GM19438 (cell line): Measurements from ENCODE around the gene PFAS.

Experiments used
- ATAC-seq: cut with Tn5 transposase; IDR thresholded peaks from one replicate; pipeline ENCODE4 v1.9.1; 2021; ENCODE audit warnings: low read depth; ENCODE audit not compliant: unreplicated experiment

The PFAS gene

GRCh38 chr17:8300226-8300625, 51.1 kb downstream of the PFAS start:
- ATAC-seq, result no peak

DNA sequence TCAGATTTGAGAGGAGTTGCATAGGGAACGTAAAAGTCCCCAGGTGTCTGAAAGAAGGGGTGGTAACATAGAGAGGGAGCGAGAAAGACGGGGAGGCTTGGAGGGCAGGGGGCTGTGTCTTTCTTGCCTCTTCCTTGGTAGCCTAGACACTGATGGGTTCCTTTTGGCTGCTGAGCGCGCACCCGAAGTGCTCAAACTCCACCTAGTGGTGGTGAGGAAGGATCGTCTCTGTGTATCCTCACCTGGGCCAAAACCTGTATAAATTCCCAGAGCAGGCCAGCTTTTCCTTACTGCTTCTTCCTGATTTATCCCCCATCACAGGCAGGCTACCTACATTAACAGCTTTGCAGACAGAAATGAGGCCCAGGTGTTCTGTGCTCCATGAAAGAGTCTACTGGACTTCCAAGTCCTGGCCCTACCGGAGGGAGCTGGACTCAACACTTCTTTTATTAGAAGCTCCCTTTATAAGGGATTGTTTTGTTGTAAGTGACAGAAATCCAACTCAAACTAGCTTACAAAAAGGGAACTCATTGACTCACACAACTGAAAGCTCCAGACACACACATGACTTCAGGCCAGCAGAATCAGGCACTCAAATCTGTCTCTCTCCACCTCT, 51.6 kb downstream of the PFAS start:
- no peak for ATAC-seq

GRCh38 chr17:8310601-8311123, 61.6 kb downstream of the PFAS start:
- ATAC-seq, result no peak

- ATAC-seq, result no peak
Observed at GRCh38 chr17:8311131-8311790, 62.2 kb downstream of the PFAS start.

- ATAC-seq, result no peak
Observed at GRCh38 chr17:8312251-8312650, 63.2 kb downstream of the PFAS start.

GRCh38 chr17:8312726-8313600, 63.9 kb downstream of the PFAS start:
- ATAC-seq, result no peak

- ATAC-seq, result no peak
Observed at GRCh38 chr17:8314797-8315763, 66.0 kb downstream of the PFAS start.

- no peak for ATAC-seq
Observed at GRCh38 chr17:8315764-8316217, 66.7 kb downstream of the PFAS start.

DNA sequence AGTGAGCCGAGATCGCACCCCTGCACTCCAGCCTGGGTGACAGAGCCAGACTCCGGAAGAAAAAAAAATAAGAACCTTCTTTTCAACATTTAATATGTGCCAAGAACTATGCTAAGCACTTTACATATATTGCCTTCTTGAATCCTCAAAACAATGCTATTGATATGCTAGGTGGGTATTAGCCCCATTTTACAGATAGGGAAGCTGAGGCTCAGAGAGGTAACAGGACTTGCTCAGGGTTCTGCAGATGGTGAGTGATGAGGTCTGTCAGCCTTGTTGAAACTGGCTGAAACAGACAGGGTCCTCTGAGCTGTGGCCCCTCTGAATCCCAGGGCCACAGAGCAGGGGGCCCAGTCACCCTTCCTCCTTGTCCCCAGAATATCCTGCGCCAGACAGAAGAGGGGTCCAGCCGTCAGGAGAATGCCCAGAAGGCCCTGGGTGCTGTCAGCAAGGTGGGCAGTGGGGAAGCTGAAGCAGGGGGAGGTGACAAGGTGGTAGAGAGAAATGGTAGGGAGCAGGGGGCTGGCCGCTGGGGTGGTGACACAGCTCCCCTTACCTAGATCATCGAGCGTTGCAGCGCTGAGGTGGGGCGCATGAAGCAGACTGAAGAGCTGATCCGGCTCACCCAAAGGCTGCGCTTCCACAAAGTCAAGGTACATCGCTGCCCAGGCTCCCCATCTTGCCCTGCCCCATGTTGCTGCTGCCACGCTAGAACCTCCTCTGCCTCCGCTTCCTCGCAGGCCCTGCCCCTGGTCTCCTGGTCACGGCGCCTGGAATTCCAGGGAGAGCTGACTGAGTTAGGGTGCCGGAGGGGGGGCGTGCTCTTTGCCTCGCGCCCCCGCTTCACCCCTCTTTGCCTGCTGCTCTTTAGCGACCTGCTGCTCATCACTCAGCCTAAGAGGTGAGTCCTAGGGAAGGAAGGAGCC, 69.2 kb downstream of the PFAS start:
- no peak for ATAC-seq
